Adrenal gland (tissue), 12 donors: Measurements from ENCODE around the gene C3orf70. TPM values are rescaled to one million over a fixed set of nuclear protein-coding genes. Genes with fewer than 3 reads are reported as not detected.

Source experiments
- DNase-seq, 7 donors: peaks; one replicate each; pipeline ENCODE4 v3.0.0-alpha.2; 2019 to 2020
- H3K27ac ChIP-seq, 5 donors: fragments of 200-600 bp; sonication (generic) in 4 of 5; 1 replicate in 3 of 5; 2 replicates in 2 of 5; pipeline versions ENCODE4 v1.5.1 to v1.8.0; 2016 to 2020; ENCODE audit warnings: mild to moderate bottlenecking in 1 of 5
- H3K27me3 ChIP-seq: fragments of 200-600 bp; 2 replicates; pipeline ENCODE4 v1.8.0; 2021
- H3K36me3 ChIP-seq, 2 donors: fragments of 200-600 bp; replicated peaks in 1 of 2; 1 replicate in 1 of 2; 2 replicates in 1 of 2; pipeline versions ENCODE4 v1.5.1 to v1.8.0; 2018 to 2022
- H3K4me1 ChIP-seq, 2 donors: fragments of 200-600 bp; replicated peaks in 1 of 2; 1 replicate in 1 of 2; 2 replicates in 1 of 2; pipeline versions ENCODE4 v1.5.1 to v1.8.0; 2018 to 2021
- H3K4me3 ChIP-seq, 4 donors: fragments of 200-600 bp; sonication (generic) in 3 of 4; one replicate each; pipeline ENCODE4 v1.5.1; 2016 to 2018
- H3K9me3 ChIP-seq, 3 donors: fragments of 200-600 bp; sonication (generic) in 1 of 3; replicated peaks in 1 of 3; 1 replicate in 2 of 3; 2 replicates in 1 of 3; pipeline versions ENCODE4 v1.5.1 to v1.8.0; 2016 to 2021
- POLR2A ChIP-seq, 2 donors: fragments of 450-650 bp; IDR thresholded peaks; one replicate each; pipeline ENCODE4 v1.6.1; 2017; ENCODE audit warnings: antibody characterized with exemption in 2 of 2, mild to moderate bottlenecking in 2 of 2, moderate library complexity in 1 of 2
- WGBS, 4 donors: extraction: QIAGEN DNeasy Blood & Tissue Kit in 2 of 4; methylation state at CpG; one replicate each; pipeline versions ENCODE4 v1.1.5 to v1.1.7; 2013 to 2017; 5-methylcytosine and 5-hydroxymethylcytosine counted together
- intact Hi-C, 2 donors: fragments of 100-400 bp; cut with DNase I; formaldehyde crosslinking; loops; one replicate each; pipeline versions ENCODE4 v1.14.1 to v1.15.0; 2022 to 2023
- polyA plus RNA-seq, 3 donors: library from polyadenylated mRNA; stranded (reverse); fragments of 200-250 nt in 2 of 3; fragments of 350-450 nt in 1 of 3; fragmentation: Illumina TruSeq in 1 of 3; extraction: RNeasy Lipid Tissue Mini Kit (QIAGEN cat#74804) in 1 of 3; gene quantifications; one replicate each; pipeline ENCODE4 v1.2.3, GENCODE V29; 2013 to 2014
- total RNA-seq, 9 donors: library from RNA; depleted of rRNA in 4 of 9; stranded (reverse); fragments of >200 nt in 4 of 9; fragments of 120-200 nt in 1 of 9; fragmentation: NEBNext Ultra II Directional in 1 of 9; extraction: Animal tissue kit (Norgen Biotek cat#: 25700) in 1 of 9; gene quantifications; one replicate each; pipeline versions ENCODE4 v1.1.0 to v1.2.4, GENCODE V29; 2013 to 2023
- TF ChIP-seq, protein P1 (sequence below), 6 experiments: fragments of 450-650 bp in 4 of 6; fragments of 200-600 bp in 2 of 6; sonication (generic) in 1 of 6; IDR thresholded peaks; 1 replicate in 5 of 6; 2 replicates in 1 of 6; pipeline versions ENCODE4 v1.5.1 to v1.8.0; 2016 to 2021; ENCODE audit warnings: antibody characterized with exemption in 6 of 6, mild to moderate bottlenecking in 2 of 6, moderate library complexity in 1 of 6
- donor health status: healthy with polysubstance abuse.
- donor health status: Bipolar disorder and iron deficiency.
- donor health status: DM: yes; HTN: yes; CAD: no.
- donor health status: DM: no; HTN: no; CAD: no.
- donor health status: DM: no; HTN: no; CAD: no.
- donor health status: DM: yes; HTN: yes; CAD: no.

The C3orf70 gene
- total and polyA plus RNA-seq, 12 donors: 0.64 to 2.6 (median 0.95) TPM

GRCh38 chr3:185164428-185165217 lies 11.8 kb upstream of the C3orf70 start:
- no peak for DNase-seq
- TF ChIP-seq POLR2A (IDR thresholded peaks at IDR 0.05): no peak
- TF ChIP-seq, protein P1, sequence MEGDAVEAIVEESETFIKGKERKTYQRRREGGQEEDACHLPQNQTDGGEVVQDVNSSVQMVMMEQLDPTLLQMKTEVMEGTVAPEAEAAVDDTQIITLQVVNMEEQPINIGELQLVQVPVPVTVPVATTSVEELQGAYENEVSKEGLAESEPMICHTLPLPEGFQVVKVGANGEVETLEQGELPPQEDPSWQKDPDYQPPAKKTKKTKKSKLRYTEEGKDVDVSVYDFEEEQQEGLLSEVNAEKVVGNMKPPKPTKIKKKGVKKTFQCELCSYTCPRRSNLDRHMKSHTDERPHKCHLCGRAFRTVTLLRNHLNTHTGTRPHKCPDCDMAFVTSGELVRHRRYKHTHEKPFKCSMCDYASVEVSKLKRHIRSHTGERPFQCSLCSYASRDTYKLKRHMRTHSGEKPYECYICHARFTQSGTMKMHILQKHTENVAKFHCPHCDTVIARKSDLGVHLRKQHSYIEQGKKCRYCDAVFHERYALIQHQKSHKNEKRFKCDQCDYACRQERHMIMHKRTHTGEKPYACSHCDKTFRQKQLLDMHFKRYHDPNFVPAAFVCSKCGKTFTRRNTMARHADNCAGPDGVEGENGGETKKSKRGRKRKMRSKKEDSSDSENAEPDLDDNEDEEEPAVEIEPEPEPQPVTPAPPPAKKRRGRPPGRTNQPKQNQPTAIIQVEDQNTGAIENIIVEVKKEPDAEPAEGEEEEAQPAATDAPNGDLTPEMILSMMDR (IDR thresholded peaks at IDR 0.05): no peak
- Histone ChIP-seq H3K27ac (no peak overlapping the region), H3K4me1 (no peaks in the 10 kb centered on the region), H3K27me3 (peaks cover 3% of the 10 kb centered on the region), H3K9me3 (no peaks in the 10 kb centered on the region), H3K4me3 (no peak overlapping the region), H3K36me3 (no peaks in the 10 kb centered on the region)
- WGBS, 4 donors: 63 to 85% (median 69%) methylated on average over 6 of the region's 6 CpGs
- intact Hi-C loops: no loop called here

- no peak overlapping the region for H3K4me3 ChIP-seq
- WGBS, 4 donors: 81 to 88% (median 84%) methylated on average over 8 of the region's 8 CpGs
- no peak for DNase-seq
- no peaks in the 10 kb centered on the region for H3K4me1 ChIP-seq
- intact Hi-C loops: no loop called here
- H3K36me3 ChIP-seq: no peaks in the 10 kb centered on the region
- no peak for TF ChIP-seq POLR2A (IDR thresholded peaks at IDR 0.05)
- TF ChIP-seq, protein P1 (IDR thresholded peaks at IDR 0.05): no peak
- no peaks in the 10 kb centered on the region for H3K9me3 ChIP-seq
- no peaks in the 10 kb centered on the region for H3K27me3 ChIP-seq
- H3K27ac ChIP-seq: no peak overlapping the region
Measured at GRCh38 chr3:185162634-185163033, 9.8 kb upstream of the C3orf70 start.

DNA sequence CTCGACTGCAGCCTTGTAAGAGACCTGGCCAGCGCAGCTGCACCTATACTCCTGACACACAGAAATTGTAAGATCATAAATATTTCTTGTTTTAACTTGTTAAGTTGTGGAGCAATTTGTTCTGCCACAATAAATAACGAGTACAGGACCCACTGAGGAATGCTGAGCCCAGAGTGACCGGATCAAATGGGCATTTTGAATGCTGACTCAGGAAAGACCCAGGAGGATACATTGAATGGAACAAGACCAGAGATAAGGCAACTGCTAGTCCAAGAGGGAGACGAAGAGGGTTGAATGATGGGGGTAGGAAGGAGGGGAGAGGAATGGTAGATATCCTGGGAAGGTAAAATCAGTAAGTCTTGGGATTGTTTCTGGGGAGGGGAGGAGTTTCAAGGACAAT lies 8.9 kb upstream of the C3orf70 start:
- Histone ChIP-seq H3K27me3 (no peaks in the 10 kb centered on the region), H3K9me3 (no peaks in the 10 kb centered on the region), H3K27ac (no peak overlapping the region), H3K4me3 (no peak overlapping the region), H3K4me1 (no peaks in the 10 kb centered on the region), H3K36me3 (no peaks in the 10 kb centered on the region)
- intact Hi-C loops: no loop called here
- no peak for TF ChIP-seq POLR2A (IDR thresholded peaks at IDR 0.05)
- TF ChIP-seq, protein P1 (IDR thresholded peaks at IDR 0.05): no peak
- WGBS, 4 donors: 75 to 78% (median 77%) methylated on average over 5 of the region's 5 CpGs
- DNase-seq: no peak

GRCh38 chr3:185157347-185157746 lies 4.5 kb upstream of the C3orf70 start:
- intact Hi-C loops: no loop called here

More at GRCh38 chr3:185157347-185157746, 4.5 kb upstream of the C3orf70 start:
- no peak overlapping the region for H3K4me3 ChIP-seq
- 87 to 91% (median 91%) methylated on average over 3 of the region's 3 CpGs for WGBS, 4 donors
- no peaks in the 10 kb centered on the region for H3K9me3 ChIP-seq
- TF ChIP-seq POLR2A (IDR thresholded peaks at IDR 0.05): no peak
- TF ChIP-seq, protein P1 (IDR thresholded peaks at IDR 0.05): no peak
- no peak overlapping the region for H3K27ac ChIP-seq
- no peak for DNase-seq
- no peaks in the 10 kb centered on the region for H3K36me3 ChIP-seq
- peaks cover 4% of the 10 kb centered on the region for H3K27me3 ChIP-seq
- H3K4me1 ChIP-seq: peaks cover 0 to 3% of the 10 kb centered on the region in 2 donors
